Endothelial cell of umbilical vein (primary cell): ENCODE results near the gene MTCH1. TPM values are rescaled to one million over a fixed set of nuclear protein-coding genes. Genes with fewer than 3 reads are reported as not detected.

Experiments used
- BruUV-seq: library from RNA; stranded (reverse); fragments of 400-500 nt; replicated peaks from 2 replicates; lab custom pipeline; 2021; lab: Mats Ljungman, UMichigan
- CTCF ChIA-PET: fragments of 300-600, 350-600 bp; sonication (Branson Sonifier 250); formaldehyde crosslinking; loops from one replicate; lab custom pipeline; 2021; ENCODE audit warnings: antibody characterized with exemption, inconsistent platforms; lab: Charles Lee
- POLR2A ChIA-PET: fragments of 300-600, 350-600 bp; sonication (Branson Sonifier 250); formaldehyde crosslinking; loops from one replicate; lab custom pipeline; 2021; ENCODE audit warnings: antibody characterized with exemption, inconsistent platforms; lab: Charles Lee
- DNase-seq: peaks from one replicate; pipeline ENCODE4 v3.0.0-alpha.2; 2011; ENCODE audit warnings: low read depth, low spot score
- FAIRE-seq: peaks from 2 replicates; lab custom pipeline; 2011; peaks lifted over from hg19 to GRCh38; lab: Jason Lieb, UNC
- H2AFZ ChIP-seq: 2 replicates; pipeline ENCODE4 v1.6.0; 2012; ENCODE audit warnings: low read depth, low read length, control low read depth, inconsistent platforms
- H3K27ac ChIP-seq: 2 replicates; pipeline ENCODE4 v1.5.1; 2011; ENCODE audit warnings: low read depth, mild to moderate bottlenecking, control low read depth, low read length, moderate library complexity; ENCODE audit not compliant: insufficient read depth
- H3K27me3 ChIP-seq, 2 experiments: 2 replicates each; pipeline versions ENCODE4 v1.6.0 to v1.6.1; 2011; ENCODE audit warnings: low read length in 2 of 2, mixed read lengths in 1 of 2; ENCODE audit not compliant: control insufficient read depth in 2 of 2, insufficient read depth in 2 of 2
- H3K36me3 ChIP-seq, 2 experiments: 2 replicates in 1 of 2; 3 replicates in 1 of 2; pipeline ENCODE4 v1.5.1; 2011; ENCODE audit warnings: low read length in 2 of 2, mild to moderate bottlenecking in 1 of 2, moderate library complexity in 1 of 2; ENCODE audit not compliant: control insufficient read depth in 2 of 2, insufficient read depth in 2 of 2; ENCODE audit errors: extremely low read depth in 1 of 2
- H3K4me1 ChIP-seq: 3 replicates; pipeline ENCODE4 v1.5.1; 2011; ENCODE audit warnings: mild to moderate bottlenecking, low read length; ENCODE audit not compliant: control insufficient read depth, insufficient read depth; ENCODE audit errors: extremely low read depth
- H3K4me2 ChIP-seq: 2 replicates; pipeline ENCODE4 v1.6.1; 2011; ENCODE audit warnings: low read length, control low read depth, mixed read lengths; ENCODE audit not compliant: insufficient read depth
- H3K4me3 ChIP-seq, 3 experiments: fragments of 200-600 bp in 1 of 3; sonication (generic), shearing (Covaris generic) in 1 of 3; replicated peaks in 1 of 3; 2 replicates each; pipeline ENCODE4 v1.5.1; 2011 to 2016; ENCODE audit warnings: control low read depth in 3 of 3, low read length in 3 of 3, mild to moderate bottlenecking in 2 of 3, inconsistent platforms in 1 of 3, low read depth in 1 of 3, moderate library complexity in 1 of 3; ENCODE audit not compliant: insufficient read depth in 1 of 3
- H3K79me2 ChIP-seq: 2 replicates; pipeline ENCODE4 v1.6.0; 2012; ENCODE audit warnings: low read length, inconsistent platforms; ENCODE audit not compliant: control insufficient read depth, insufficient read depth
- H3K9ac ChIP-seq: replicated peaks from 2 replicates; pipeline ENCODE3; 2011; ENCODE audit warnings: low read length, control low read depth; ENCODE audit not compliant: insufficient read depth; ENCODE audit errors: extremely low read depth
- H3K9me1 ChIP-seq: replicated peaks from 3 replicates; pipeline ENCODE4 v1.6.0; 2011; ENCODE audit warnings: mild to moderate bottlenecking, low read length; ENCODE audit not compliant: control insufficient read depth, insufficient read depth; ENCODE audit errors: extremely low read depth
- H3K9me3 ChIP-seq: replicated peaks from 2 replicates; pipeline ENCODE4 v1.5.1; 2012; ENCODE audit warnings: low read length, inconsistent platforms; ENCODE audit not compliant: control insufficient read depth, insufficient read depth
- H4K20me1 ChIP-seq: replicated peaks from 2 replicates; pipeline ENCODE3; 2011; ENCODE audit warnings: mild to moderate bottlenecking, low read length; ENCODE audit not compliant: control insufficient read depth, insufficient read depth; ENCODE audit errors: extremely low read depth
- CTCF ChIP-seq, 2 donors: IDR thresholded peaks; 1 replicate in 1 of 2; 2 replicates in 1 of 2; pipeline ENCODE4 v1.5.1; 2011; ENCODE audit warnings: low read length in 2 of 2, mild to moderate bottlenecking in 2 of 2, moderate library complexity in 2 of 2, control low read depth in 1 of 2, inconsistent platforms in 1 of 2, low read depth in 1 of 2; ENCODE audit not compliant: insufficient read depth in 1 of 2; ENCODE audit errors: extremely low read depth in 1 of 2
- EZH2 ChIP-seq: IDR thresholded peaks from 2 replicates; pipeline ENCODE4 v1.6.1; 2012; ENCODE audit warnings: borderline replicate concordance, low read depth, mild to moderate bottlenecking, moderate library complexity, low read length, inconsistent platforms; ENCODE audit not compliant: severe bottlenecking
- GATA2 ChIP-seq: IDR thresholded peaks from 2 replicates; pipeline ENCODE4 v1.7.0; 2011; ENCODE audit warnings: low read depth, mild to moderate bottlenecking, moderate library complexity, mixed read lengths, low read length; ENCODE audit not compliant: insufficient read length, insufficient read depth
- JUN ChIP-seq: IDR thresholded peaks from 2 replicates; pipeline ENCODE4 v1.6.1; 2011; ENCODE audit warnings: borderline replicate concordance, low read depth; ENCODE audit not compliant: insufficient read length, insufficient read depth
- POLR2A ChIP-seq: IDR thresholded peaks from 2 replicates; pipeline ENCODE4 v1.6.1; 2012; ENCODE audit warnings: low read depth, mild to moderate bottlenecking, control low read depth, low read length
- dilution Hi-C: fragments of 300-500 bp; cut with MboI; formaldehyde crosslinking; loops from one replicate; pipeline ENCODE4 v1.15.0; 2019; ENCODE audit warnings: low sequenced_read_pairs; ENCODE audit not compliant: extremely low pct_ligation_motif_present
- intact Hi-C: fragments of 100-400 bp; cut with micrococcal nuclease; formaldehyde crosslinking; loops from one replicate; pipeline ENCODE4 v1.10.0; 2022
- polyA plus RNA-seq, 4 experiments: library from polyadenylated mRNA; depleted of rRNA in 3 of 4; stranded (reverse) in 3 of 4; unstranded in 1 of 4; fragments of >200 nt; gene quantifications; 2 replicates each; pipeline versions ENCODE4 v1.2.1 to v1.2.3, GENCODE V29; 2011 to 2012; ENCODE audit warnings: missing spikeins in 1 of 4
- total RNA-seq: library from RNA; stranded (reverse); gene quantifications from 2 replicates; pipeline ENCODE4 v1.2.3, GENCODE V29; 2021

The MTCH1 gene
- total and polyA plus RNA-seq, 2 donors (not counting 3 experiments of a cell fraction or from before 2014, with no cell fraction given) = 218 to 228 TPM

GRCh38 chr6:36977470-36977941, 8.5 kb downstream of the MTCH1 start:
- H3K4me3 ChIP-seq = no peak overlapping the region
- H2AFZ ChIP-seq = no peak overlapping the region
- dilution Hi-C loops = no loop called here
- H3K9me3 ChIP-seq = no peaks in the 10 kb centered on the region
- H3K4me1 ChIP-seq = no peaks in the 10 kb centered on the region
- H3K27me3 ChIP-seq = no peaks in the 10 kb centered on the region
- TF ChIP-seq CTCF (IDR thresholded peaks at IDR 0.05; ENCODE audit: extremely low read depth in 1 of 2, insufficient read depth in 1 of 2, low read depth in 1 of 2, low read length in 2 of 2) (peak; percentile 14 to 42), POLR2A (no peak), GATA2 (no peak), EZH2 (no peak)
- intact Hi-C loops = loop anchor here (1.0 kb wide), 1 partner anchor 41 kb away; no protein-coding TSS in a partner anchor
- no peak overlapping the region for H3K4me2 ChIP-seq
- FAIRE-seq (no peak), DNase-seq (no peak)
- H3K79me2 ChIP-seq = peaks cover 45% of the 10 kb centered on the region
- H3K36me3 ChIP-seq = peaks cover 30 to 64% of the 10 kb centered on the region in 2 experiments
- CTCF ChIA-PET = interaction anchor here (1.0 to 5.3 kb wide), 5 partner anchors 8 to 233 kb away, joined by 3 to 40 read pairs (median 5); partner anchors contain the start of gene MTCH1
- POLR2A ChIA-PET = no interaction called here
- no peak overlapping the region for H3K27ac ChIP-seq
- H3K9ac ChIP-seq = no peak overlapping the region
- no peaks in the 10 kb centered on the region for H3K9me1 ChIP-seq
- no TSS peak for BruUV-seq
- no peaks in the 10 kb centered on the region for H4K20me1 ChIP-seq

- FAIRE-seq (no peak), DNase-seq (no peak)
- no peak for TF ChIP-seq GATA2
- TF ChIP-seq POLR2A = no peak
- no peak for TF ChIP-seq JUN
- Histone ChIP-seq H4K20me1 (no peaks in the 10 kb centered on the region), H3K4me3 (no peak overlapping the region), H3K9ac (no peak overlapping the region), H3K4me2 (no peak overlapping the region), H3K9me1 (no peaks in the 10 kb centered on the region), H3K79me2 (peaks cover 39% of the 10 kb centered on the region), H3K27ac (no peak overlapping the region), H3K9me3 (no peaks in the 10 kb centered on the region), H3K36me3 (peaks cover 32 to 70% of the 10 kb centered on the region in 2 experiments), H3K4me1 (no peaks in the 10 kb centered on the region), H3K27me3 (no peaks in the 10 kb centered on the region), H2AFZ (no peak overlapping the region)
- CTCF ChIA-PET = interaction anchor here (1.0 to 5.3 kb wide), 4 partner anchors 9 to 233 kb away, joined by 3 to 40 read pairs (median 4); partner anchors contain the start of gene MTCH1
- POLR2A ChIA-PET = no interaction called here
- BruUV-seq = no TSS peak
- intact Hi-C loops (loop anchor here (1.0 kb wide), 1 partner anchor 41 kb away; no protein-coding TSS in a partner anchor), dilution Hi-C loops (no loop called here)
Observed at GRCh38 chr6:36976931-36977330, 9.1 kb downstream of the MTCH1 start.
